Measurements from ENCODE around the gene BRD1.
"Not testable (repeated sequence)": the region's sequence is repeated elsewhere in the genome, so short reads cannot be mapped to it uniquely, and the experiment has no call there.

DNA sequence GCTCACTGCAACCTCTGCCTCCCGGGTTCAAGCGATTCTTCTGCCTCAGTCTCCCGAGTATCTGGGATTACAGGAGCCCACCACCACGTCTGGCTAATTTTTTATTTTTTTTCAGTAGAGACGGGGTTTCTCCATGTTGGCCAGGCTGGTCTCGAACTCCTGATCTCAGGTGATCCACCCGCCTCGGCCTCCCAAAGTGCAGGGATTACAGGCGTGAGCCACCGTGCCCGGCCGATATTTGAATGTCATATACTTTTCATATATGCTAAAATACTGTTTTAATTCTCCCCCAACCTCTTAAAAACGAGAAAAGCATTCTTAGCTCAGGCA lies 24.9 kb upstream of the BRD1 start:
- TF ChIP-seq, protein P1, sequence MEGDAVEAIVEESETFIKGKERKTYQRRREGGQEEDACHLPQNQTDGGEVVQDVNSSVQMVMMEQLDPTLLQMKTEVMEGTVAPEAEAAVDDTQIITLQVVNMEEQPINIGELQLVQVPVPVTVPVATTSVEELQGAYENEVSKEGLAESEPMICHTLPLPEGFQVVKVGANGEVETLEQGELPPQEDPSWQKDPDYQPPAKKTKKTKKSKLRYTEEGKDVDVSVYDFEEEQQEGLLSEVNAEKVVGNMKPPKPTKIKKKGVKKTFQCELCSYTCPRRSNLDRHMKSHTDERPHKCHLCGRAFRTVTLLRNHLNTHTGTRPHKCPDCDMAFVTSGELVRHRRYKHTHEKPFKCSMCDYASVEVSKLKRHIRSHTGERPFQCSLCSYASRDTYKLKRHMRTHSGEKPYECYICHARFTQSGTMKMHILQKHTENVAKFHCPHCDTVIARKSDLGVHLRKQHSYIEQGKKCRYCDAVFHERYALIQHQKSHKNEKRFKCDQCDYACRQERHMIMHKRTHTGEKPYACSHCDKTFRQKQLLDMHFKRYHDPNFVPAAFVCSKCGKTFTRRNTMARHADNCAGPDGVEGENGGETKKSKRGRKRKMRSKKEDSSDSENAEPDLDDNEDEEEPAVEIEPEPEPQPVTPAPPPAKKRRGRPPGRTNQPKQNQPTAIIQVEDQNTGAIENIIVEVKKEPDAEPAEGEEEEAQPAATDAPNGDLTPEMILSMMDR (IDR thresholded peaks at IDR 0.05 in 4 of 5, conservative IDR thresholded peaks at IDR 0.05 in 1 of 5) = not testable (repeated sequence)
- not testable (repeated sequence) for TF ChIP-seq POLR2A (IDR thresholded peaks at IDR 0.05)

Measured in gastrocnemius medialis (tissue), 4 donors.